ENCODE measurements around the gene LRMDA.

- TF ChIP-seq CTCF (IDR thresholded peaks at IDR 0.05) (no peak), POLR2A (IDR thresholded peaks at IDR 0.05) (no peak)
Observed at GRCh38 chr10:75392744-75393143, 38.7 kb upstream of the LRMDA start.
